Natural killer cell (primary cell): Measurements from ENCODE around the gene PRKACA. TPM values are rescaled to one million over a fixed set of nuclear protein-coding genes. Genes with fewer than 3 reads are reported as not detected.

Experiments
- ATAC-seq, 3 donors: fragments of 150-1000 bp in 2 of 3; fragments of 200-7000 bp in 1 of 3; cut with Tn5 transposase; 1 replicate in 1 of 3; 2 replicates in 2 of 3; pipeline ENCODE4 v1.10.0; 2021; ENCODE audit warnings: mild to moderate bottlenecking in 2 of 3, moderate library complexity in 2 of 3
- DNase-seq, 2 donors: peaks; one replicate each; pipeline versions ENCODE4 v3.0.0 to v3.0.0-alpha.2; 2013 to 2021; ENCODE audit warnings: mixed read lengths in 1 of 2
- H3K27ac ChIP-seq: one replicate; pipeline ENCODE4 v1.5.1; 2013; ENCODE audit warnings: mild to moderate bottlenecking, low read length
- H3K27me3 ChIP-seq: one replicate; pipeline ENCODE4 v1.6.1; 2013; ENCODE audit warnings: low read length; ENCODE audit not compliant: control insufficient read depth, insufficient read depth
- H3K36me3 ChIP-seq: one replicate; pipeline ENCODE4 v1.6.1; 2013; ENCODE audit warnings: low read length; ENCODE audit not compliant: control insufficient read depth, insufficient read depth
- H3K4me1 ChIP-seq: one replicate; pipeline ENCODE4 v1.6.1; 2013; ENCODE audit warnings: low read length; ENCODE audit not compliant: control insufficient read depth, insufficient read depth
- H3K4me3 ChIP-seq: one replicate; pipeline ENCODE4 v1.5.1; 2013; ENCODE audit warnings: low read length
- H3K9me3 ChIP-seq: one replicate; pipeline ENCODE4 v1.6.1; 2013; ENCODE audit warnings: low read length; ENCODE audit not compliant: control insufficient read depth, insufficient read depth
- H3K27ac Mint-ChIP-seq, 2 donors: one replicate each; pipeline ENCODE4 v1.8.0; 2022; ENCODE audit warnings: mild to moderate bottlenecking in 2 of 2, mixed read lengths in 2 of 2, moderate library complexity in 1 of 2
- H3K27me3 Mint-ChIP-seq, 2 donors: one replicate each; pipeline ENCODE4 v1.8.0; 2022; ENCODE audit warnings: low read depth in 2 of 2, mixed read lengths in 2 of 2
- H3K36me3 Mint-ChIP-seq: one replicate; pipeline ENCODE4 v1.8.0; 2022; ENCODE audit warnings: mixed read lengths
- H3K4me1 Mint-ChIP-seq, 2 donors: one replicate each; pipeline ENCODE4 v1.8.0; 2022; ENCODE audit warnings: mixed read lengths in 2 of 2
- H3K4me3 Mint-ChIP-seq: one replicate; pipeline ENCODE4 v1.8.0; 2022; ENCODE audit warnings: mild to moderate bottlenecking, moderate library complexity, mixed read lengths
- H3K9me3 Mint-ChIP-seq, 2 donors: one replicate each; pipeline ENCODE4 v1.8.0; 2022; ENCODE audit warnings: mixed read lengths in 2 of 2
- CTCF ChIP-seq: fragments of 200-600 bp; IDR thresholded peaks from one replicate; pipeline ENCODE4 v1.8.0; 2022; ENCODE audit warnings: antibody characterized with exemption
- WGBS: methylation state at CpG from one replicate; pipeline ENCODE4 v1.1.7; 2013; ENCODE audit warnings: missing lambda C conversion rate; ENCODE audit not compliant: insufficient coverage; 5-methylcytosine and 5-hydroxymethylcytosine counted together
- intact Hi-C: fragments of 100-400 bp; cut with micrococcal nuclease; formaldehyde crosslinking; loops from one replicate; pipeline ENCODE4 v1.14.2; 2022
- total RNA-seq, 4 donors: library from RNA; stranded (reverse); fragments of 120-200 nt in 1 of 4; gene quantifications; one replicate each; pipeline versions ENCODE4 v1.2.3 to v1.2.4, GENCODE V29; 2013 to 2022

PRKACA gene
- total RNA-seq, 3 donors from 2014 or later (not counting 1 experiment from before 2014, with no cell fraction given): 68.6 to 71.8 (median 69.3) TPM

- DNase-seq (peak; percentile 33 to 65), ATAC-seq (no peak)
- Histone ChIP-seq H3K36me3 (no peaks in the 10 kb centered on the region), H3K4me3 (no peak overlapping the region), H3K4me1 (peaks cover 50% of the 10 kb centered on the region), H3K27ac (no peak overlapping the region), H3K27me3 (no peaks in the 10 kb centered on the region), H3K9me3 (no peaks in the 10 kb centered on the region)
- Mint-ChIP-seq H3K9me3 (no peaks in the 10 kb centered on the region), H3K27ac (no peak overlapping the region), H3K36me3 (no peaks in the 10 kb centered on the region), H3K4me3 (no peak overlapping the region), H3K27me3 (no peaks in the 10 kb centered on the region), H3K4me1 (peaks cover 24 to 41% of the 10 kb centered on the region in 2 donors)
- 89% methylated on average over 18 of the region's 18 CpGs for WGBS
- intact Hi-C loops: no loop called here
- TF ChIP-seq CTCF: no peak
These were observed 3.7 kb downstream of the PRKACA start for GRCh38 chr19:14113762-14114414.

GRCh38 chr19:14112809-14113385 is 4.7 kb downstream of the PRKACA start:
- no peak overlapping the region for H3K4me3 ChIP-seq
- Mint-ChIP-seq H3K27ac (no peak overlapping the region), H3K4me3 (no peak overlapping the region), H3K27me3 (no peaks in the 10 kb centered on the region), H3K36me3 (no peaks in the 10 kb centered on the region), H3K4me1 (peaks cover 18 to 35% of the 10 kb centered on the region in 2 donors), H3K9me3 (no peaks in the 10 kb centered on the region)
- 83% methylated on average over 9 of the region's 12 CpGs for WGBS
- no peaks in the 10 kb centered on the region for H3K27me3 ChIP-seq
- H3K27ac ChIP-seq: no peak overlapping the region
- H3K36me3 ChIP-seq: peaks cover 2% of the 10 kb centered on the region
- ATAC-seq (no peak), DNase-seq (no peak)
- peaks cover 43% of the 10 kb centered on the region for H3K4me1 ChIP-seq
- intact Hi-C loops: no loop called here
- no peak for TF ChIP-seq CTCF
- H3K9me3 ChIP-seq: no peaks in the 10 kb centered on the region

- H3K4me1 ChIP-seq: peaks cover 42% of the 10 kb centered on the region
- DNase-seq (no peak), ATAC-seq (no peak)
- H3K9me3 Mint-ChIP-seq: no peaks in the 10 kb centered on the region
- no peak overlapping the region for H3K27ac Mint-ChIP-seq
- WGBS: 86% methylated on average over 12 of the region's 12 CpGs
- peaks cover 2% of the 10 kb centered on the region for H3K36me3 ChIP-seq
- H3K36me3 Mint-ChIP-seq: no peaks in the 10 kb centered on the region
- H3K4me3 Mint-ChIP-seq: no peak overlapping the region
- H3K27me3 Mint-ChIP-seq: no peaks in the 10 kb centered on the region
- H3K27ac ChIP-seq: no peak overlapping the region
- H3K27me3 ChIP-seq: no peaks in the 10 kb centered on the region
- intact Hi-C loops: no loop called here
- no peaks in the 10 kb centered on the region for H3K9me3 ChIP-seq
- peaks cover 18 to 35% of the 10 kb centered on the region in 2 donors for H3K4me1 Mint-ChIP-seq
- no peak overlapping the region for H3K4me3 ChIP-seq
- TF ChIP-seq CTCF: no peak
These were observed 5.3 kb downstream of the PRKACA start for GRCh38 chr19:14112051-14112808.
